Femur (tissue), 1 donor: ENCODE results near the gene PTX4.
"Not testable (repeated sequence)": the region's sequence is repeated elsewhere in the genome, so short reads cannot be mapped to it uniquely, and the experiment has no call there.

Experiments used
- DNase-seq: peaks from one replicate; pipeline ENCODE4 v3.0.0-alpha.2; 2017

PTX4 gene

GRCh38 chr16:1478937-1479336 is 9.8 kb downstream of the PTX4 start:
- not testable (repeated sequence) for DNase-seq

DNA sequence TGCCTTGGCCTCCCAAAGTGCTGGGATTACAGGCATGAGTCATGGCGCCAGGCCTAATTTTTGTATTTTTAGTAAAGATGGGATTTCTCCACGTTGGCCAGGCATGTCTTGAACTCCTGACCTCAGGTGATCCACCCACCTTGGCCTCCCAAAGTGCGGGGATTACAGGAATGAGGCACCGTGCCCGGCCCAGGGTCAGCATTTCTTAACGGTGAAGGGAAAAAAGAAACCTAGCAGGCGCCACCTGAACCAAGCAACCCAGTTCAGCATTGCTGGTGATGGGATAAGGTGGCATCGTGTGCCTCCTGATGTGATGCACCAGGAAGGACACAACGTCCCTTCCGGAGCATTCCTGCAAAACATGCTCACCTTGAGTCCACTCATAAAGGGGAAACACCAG is 11.7 kb downstream of the PTX4 start:
- DNase-seq = no peak

DNA sequence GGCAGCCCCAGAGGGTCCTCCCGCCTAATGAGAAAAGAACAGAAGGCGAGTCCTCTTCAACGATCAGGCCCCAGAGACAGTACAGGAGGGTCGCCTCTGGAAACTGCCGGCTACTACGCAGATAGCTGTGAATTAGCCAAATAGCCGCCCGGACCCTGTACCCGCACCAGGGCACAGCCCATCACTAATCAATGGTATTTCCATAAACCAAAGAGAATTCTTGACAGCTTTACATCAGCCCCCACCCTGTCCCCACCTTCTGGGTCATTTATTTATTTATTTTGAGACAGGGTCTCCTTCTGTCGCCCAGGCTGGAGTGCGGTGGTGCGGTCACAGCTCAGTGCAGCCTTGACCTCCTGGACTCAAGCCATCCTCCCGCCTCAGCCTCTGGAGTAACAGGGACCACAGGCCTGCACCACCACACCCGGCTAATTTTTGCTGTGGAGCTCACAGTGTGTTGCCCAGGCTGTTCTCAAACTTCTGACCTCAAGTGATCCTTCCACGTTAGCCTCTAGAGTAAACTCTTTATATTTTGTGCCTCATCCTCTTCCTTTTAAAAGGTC is 13.1 kb downstream of the PTX4 start:
- DNase-seq = no peak

DNA sequence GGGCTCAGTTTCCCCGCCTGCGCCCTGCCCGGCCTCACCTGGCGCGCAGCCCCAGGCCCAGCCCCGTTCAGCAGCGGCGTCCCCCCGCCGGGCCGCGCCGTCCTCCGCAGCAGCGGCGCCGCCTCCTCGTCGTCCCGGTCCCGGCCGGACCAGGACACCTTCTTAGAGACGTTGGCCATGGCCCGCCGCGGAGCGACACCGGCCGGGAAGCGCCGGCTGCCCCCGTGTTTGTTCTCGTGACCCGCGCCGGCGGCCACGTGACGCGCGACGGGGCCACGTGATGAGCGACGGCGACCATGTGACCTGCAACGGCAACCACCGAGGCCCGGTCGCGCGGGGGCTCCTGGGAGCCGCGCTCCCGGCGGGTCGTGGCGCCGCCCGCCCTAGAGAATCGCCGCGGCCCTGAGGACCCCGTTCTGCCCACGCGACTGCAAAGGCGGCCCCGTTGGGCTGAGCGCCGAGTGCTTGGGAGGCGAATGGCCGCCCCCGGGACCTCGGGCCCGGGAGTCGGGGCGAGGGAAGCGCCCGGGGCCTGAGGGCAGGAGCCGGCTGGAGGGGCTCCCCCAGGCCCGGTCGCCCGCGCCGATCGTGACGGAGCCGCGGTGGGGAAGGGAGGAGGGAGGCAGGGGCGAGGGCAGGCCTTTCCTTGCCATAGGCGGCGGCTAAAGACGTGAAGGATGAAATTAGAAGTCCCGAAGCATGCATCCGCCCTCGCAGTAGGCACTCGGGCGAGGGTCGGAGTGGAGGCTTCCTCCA is 13.8 kb downstream of the PTX4 start, which contains the start of gene CLCN7:
TSS of gene CLCN7 (minus strand) at position 233 of the 756 bp plus-strand sequence. CDS start at position 179, 54 bp downstream.
- peak; percentile 93 for DNase-seq

GRCh38 chr16:1474082-1474795 is 14.5 kb downstream of the PTX4 start:
- no peak for DNase-seq

- DNase-seq = no peak
These were observed 15.8 kb downstream of the PTX4 start for GRCh38 chr16:1472974-1473373.

- no peak for DNase-seq
These were observed 17.1 kb downstream of the PTX4 start for GRCh38 chr16:1471569-1472194.

DNA sequence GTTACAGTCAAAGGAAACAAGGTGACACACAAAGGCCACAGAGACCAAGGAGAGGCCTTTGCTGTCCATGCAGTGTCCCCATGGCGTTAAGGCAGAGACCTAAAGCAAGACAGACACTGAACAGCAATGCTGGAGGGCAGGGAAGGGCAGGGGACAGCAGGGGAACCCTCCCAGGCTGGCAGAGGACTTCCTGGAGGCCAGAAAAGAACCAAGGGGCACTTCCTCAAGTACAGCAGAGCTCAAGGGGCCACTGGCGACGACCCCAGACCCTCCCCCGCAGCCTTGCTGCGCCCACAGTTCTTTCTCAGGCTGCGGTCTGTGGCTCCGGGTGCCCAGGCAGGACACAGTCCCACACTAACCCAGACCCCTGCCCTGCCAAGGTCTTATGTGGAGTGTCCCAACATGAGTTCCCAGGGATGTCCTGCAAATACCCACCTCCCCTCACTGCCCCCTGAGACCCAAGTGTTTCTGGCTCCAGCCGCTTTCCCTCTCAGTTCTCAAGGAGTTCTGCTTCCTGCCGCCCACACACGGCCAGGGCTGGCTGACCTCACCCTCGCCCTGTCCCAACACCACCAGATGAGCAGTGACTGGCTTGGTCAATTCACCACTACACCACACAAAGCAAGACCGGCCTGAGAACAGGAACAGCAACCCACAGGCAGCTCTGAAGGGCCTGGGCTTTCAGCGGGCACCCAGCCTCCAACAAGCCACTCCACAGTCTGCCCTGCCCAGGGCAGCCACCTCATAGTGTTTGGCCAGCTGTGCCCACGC is 18.1 kb downstream of the PTX4 start:
- DNase-seq = no peak

GRCh38 chr16:1469693-1470201 is 19.0 kb downstream of the PTX4 start:
- no peak for DNase-seq

DNA sequence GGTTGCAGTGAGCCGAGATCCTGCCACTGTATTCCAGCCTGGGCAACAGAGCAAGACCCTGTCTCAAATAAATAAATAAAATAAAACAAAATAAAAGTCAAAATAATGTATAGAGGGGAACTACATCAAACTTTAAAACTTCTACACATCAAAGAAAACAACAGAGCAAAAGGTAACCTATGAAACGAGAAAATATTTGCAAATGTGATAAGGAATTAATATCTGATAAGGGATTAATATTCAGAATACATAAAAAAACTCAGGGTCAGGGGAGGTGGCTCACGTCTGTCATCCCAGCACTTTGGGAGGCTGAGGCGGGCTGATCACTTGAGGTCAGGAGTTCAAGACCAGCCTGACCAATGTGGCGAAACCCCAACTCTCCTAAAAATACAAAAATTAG is 19.6 kb downstream of the PTX4 start:
- DNase-seq = not testable (repeated sequence)

DNA sequence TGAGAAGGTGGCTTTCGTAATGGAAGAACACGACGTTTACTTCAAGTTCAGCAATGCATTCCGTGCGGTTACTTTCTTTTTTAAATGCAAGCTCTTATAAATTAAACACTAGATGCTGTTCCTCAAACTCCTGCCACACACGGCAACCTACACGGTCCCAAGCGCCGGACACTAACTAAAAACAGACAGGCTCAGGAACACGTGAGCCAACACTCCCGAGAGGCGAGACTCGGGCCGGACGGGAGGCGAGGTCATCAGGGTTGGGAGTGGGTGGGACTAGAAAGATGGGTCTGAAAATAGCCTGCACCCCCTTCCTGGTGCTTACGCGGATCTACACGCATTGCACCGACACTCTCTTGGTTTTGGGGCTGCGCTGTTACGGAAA is 20.3 kb downstream of the PTX4 start:
- DNase-seq = no peak

GRCh38 chr16:1466968-1467521 is 21.7 kb downstream of the PTX4 start:
- no peak for DNase-seq

- no peak for DNase-seq
These were observed 22.7 kb downstream of the PTX4 start for GRCh38 chr16:1466054-1466453.

DNA sequence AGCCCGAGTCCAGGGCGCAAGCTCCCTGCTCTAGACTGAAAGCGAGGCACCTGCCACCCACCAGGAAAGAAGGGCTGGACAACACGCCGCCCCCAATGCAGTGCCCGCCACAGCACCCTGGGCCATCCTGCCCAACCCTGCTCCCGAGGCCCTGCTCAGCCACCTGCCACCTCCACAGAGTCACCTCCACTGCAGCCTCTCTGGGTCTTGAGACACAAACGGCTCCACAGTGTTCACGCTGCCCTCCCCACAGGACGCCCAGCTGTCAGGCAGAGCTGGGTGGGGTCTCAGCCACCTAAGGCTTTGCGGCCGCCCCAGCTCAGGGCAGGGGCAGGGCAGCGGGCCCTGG is 23.2 kb downstream of the PTX4 start:
- DNase-seq = no peak

GRCh38 chr16:1464894-1465566 is 23.7 kb downstream of the PTX4 start:
- no peak for DNase-seq

GRCh38 chr16:1464196-1464893 is 24.4 kb downstream of the PTX4 start:
- no peak for DNase-seq

GRCh38 chr16:1461146-1461545 is 27.6 kb downstream of the PTX4 start:
- no peak for DNase-seq

- DNase-seq = no peak
These were observed 28.1 kb downstream of the PTX4 start for GRCh38 chr16:1460602-1461138.

DNA sequence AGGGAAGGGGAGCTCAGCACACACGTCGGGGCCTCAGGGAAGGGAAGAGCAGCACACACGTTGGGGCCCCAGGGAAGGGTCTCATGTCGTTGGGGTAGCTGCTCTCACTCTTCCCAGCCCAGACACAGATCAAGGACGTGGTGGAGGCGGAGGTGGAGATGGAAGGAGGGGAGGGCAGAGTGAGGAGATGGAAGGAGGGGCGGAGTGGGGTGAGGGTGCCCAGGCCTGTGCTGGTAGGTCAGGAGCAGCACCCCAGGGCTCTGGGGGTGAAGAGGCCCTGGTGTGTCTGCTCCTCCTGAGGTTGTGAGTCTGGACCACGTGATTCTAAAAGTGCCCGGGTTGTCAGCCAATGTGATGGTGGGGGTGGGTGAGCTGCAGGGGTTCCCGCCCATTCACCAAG is 28.8 kb downstream of the PTX4 start:
- no peak for DNase-seq

DNA sequence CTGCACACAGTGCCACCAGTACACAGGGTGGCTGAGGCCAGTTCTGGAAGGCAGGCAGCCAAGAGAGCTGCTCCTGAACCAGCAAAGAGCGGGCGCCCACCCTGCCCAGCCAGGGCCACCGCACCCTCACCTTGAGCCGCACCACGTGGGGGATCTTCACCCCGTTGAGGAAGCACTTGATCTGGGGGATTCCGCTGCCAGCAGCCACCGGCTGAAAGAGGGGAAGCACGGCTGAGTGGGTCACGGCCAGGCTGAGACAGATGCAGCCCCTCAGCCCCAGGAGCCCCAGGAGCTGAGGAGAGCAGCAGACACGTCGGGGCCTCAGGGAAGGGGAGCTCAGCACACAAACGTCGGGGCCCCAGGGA is 29.8 kb downstream of the PTX4 start:
- no peak for DNase-seq
